ENCODE data around the gene GPR153. TPM values are rescaled to one million over a fixed set of nuclear protein-coding genes. Genes with fewer than 3 reads are reported as not detected.

GPR153 gene
- total and polyA plus RNA-seq, 2 of the 8 experiments (the other 6 are each of a cell fraction or from before 2014, with no cell fraction given): 5.7 to 8.1 TPM

GRCh38 chr1:6233376-6233775 lies 27.5 kb downstream of the GPR153 start (continued):
- no peak for TF ChIP-seq CHD1 (IDR thresholded peaks at IDR 0.05; ENCODE audit: low read depth, low read length)
- TF ChIP-seq TBP (IDR thresholded peaks at IDR 0.05; ENCODE audit: low read depth, low read length): no peak

Data from H1 (cell line).